Measurements from ENCODE around the gene NEBL. TPM values are rescaled to one million over a fixed set of nuclear protein-coding genes. Genes with fewer than 3 reads are reported as not detected.

Gene NEBL
- total and polyA plus RNA-seq, 2 experiments from 2014 or later = 2.3 to 11.4 TPM

DNA sequence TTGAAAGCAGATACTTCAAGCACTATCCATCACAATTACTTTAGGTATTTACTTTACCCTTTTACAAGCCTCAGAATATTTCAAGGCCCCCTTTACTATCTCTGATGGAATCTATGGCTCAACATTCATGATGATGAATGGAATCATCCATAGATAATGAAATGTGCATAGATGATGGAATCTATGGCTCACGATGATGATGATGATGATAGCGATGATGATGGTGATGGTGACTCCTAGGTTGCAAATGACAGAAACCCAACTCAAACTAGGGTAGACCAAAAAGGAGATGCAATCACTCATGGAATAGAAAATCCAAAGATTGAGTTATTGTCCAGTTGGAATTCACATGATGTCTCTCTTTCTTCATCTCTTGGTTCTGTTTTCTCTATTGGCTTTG lies 55.7 kb downstream of the NEBL start:
- H3K9me2 ChIP-seq (ENCODE audit: insufficient read depth) = no peaks in the 10 kb centered on the region
- no peak overlapping the region for H2AFZ ChIP-seq
- H3K79me2 ChIP-seq (replicated peaks; ENCODE audit: insufficient read depth) = no peaks in the 10 kb centered on the region
- Mint-ChIP-seq H3K36me3 (ENCODE audit: low read depth) (peaks cover 5% of the 10 kb centered on the region; the same call in 2 of the 3 replicates), H3K27ac (no peak overlapping the region), H3K4me3 (no peak overlapping the region), H3K27me3 (ENCODE audit: insufficient read depth, low read depth, poor library complexity) (peaks cover under 1% of the 10 kb centered on the region), H3K9me3 (peaks cover 14% of the 10 kb centered on the region; the same call in 2 of the 3 replicates), H3K4me1 (no peaks in the 10 kb centered on the region)
- ATAC-seq (no peak), DNase-seq (ENCODE audit: low spot score) (no peak)
- H3F3A ChIP-seq (replicated peaks; ENCODE audit: low read depth) = no peaks in the 10 kb centered on the region
- H3K27ac ChIP-seq (ENCODE audit: low read depth) = no peak overlapping the region
- no peak overlapping the region for H3K4me3 ChIP-seq
- H3K4me1 ChIP-seq (ENCODE audit: insufficient read depth) = no peaks in the 10 kb centered on the region
- H3K27me3 ChIP-seq (ENCODE audit: insufficient read depth) = no peaks in the 10 kb centered on the region
- TF ChIP-seq ZNF114 (CRISPR knock-in tag; IDR thresholded peaks at IDR 0.05) = no peak
- TF ChIP-seq STAT1 (IDR thresholded peaks at IDR 0.05; ENCODE audit: unreplicated experiment) = no peak
- no peak for TF ChIP-seq CREB1 (CRISPR knock-in tag; IDR thresholded peaks at IDR 0.05; ENCODE audit: low read depth)
- TF ChIP-seq JUNB (IDR thresholded peaks at IDR 0.05; ENCODE audit: unreplicated experiment) = no peak
- no peak for TF ChIP-seq NANOG (IDR thresholded peaks at IDR 0.05; ENCODE audit: borderline replicate concordance)
- TF ChIP-seq EZH2phosphoT487 (IDR thresholded peaks at IDR 0.05; ENCODE audit: unreplicated experiment) = no peak
- TF ChIP-seq, protein P1, sequence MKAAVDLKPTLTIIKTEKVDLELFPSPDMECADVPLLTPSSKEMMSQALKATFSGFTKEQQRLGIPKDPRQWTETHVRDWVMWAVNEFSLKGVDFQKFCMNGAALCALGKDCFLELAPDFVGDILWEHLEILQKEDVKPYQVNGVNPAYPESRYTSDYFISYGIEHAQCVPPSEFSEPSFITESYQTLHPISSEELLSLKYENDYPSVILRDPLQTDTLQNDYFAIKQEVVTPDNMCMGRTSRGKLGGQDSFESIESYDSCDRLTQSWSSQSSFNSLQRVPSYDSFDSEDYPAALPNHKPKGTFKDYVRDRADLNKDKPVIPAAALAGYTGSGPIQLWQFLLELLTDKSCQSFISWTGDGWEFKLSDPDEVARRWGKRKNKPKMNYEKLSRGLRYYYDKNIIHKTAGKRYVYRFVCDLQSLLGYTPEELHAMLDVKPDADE (IDR thresholded peaks at IDR 0.05) = no peak
- H3K36me3 ChIP-seq (ENCODE audit: insufficient read depth) = no peaks in the 10 kb centered on the region
- no peak overlapping the region for H3K4me2 ChIP-seq
- H4K20me1 ChIP-seq (replicated peaks; ENCODE audit: insufficient read depth) = no peaks in the 10 kb centered on the region

DNA sequence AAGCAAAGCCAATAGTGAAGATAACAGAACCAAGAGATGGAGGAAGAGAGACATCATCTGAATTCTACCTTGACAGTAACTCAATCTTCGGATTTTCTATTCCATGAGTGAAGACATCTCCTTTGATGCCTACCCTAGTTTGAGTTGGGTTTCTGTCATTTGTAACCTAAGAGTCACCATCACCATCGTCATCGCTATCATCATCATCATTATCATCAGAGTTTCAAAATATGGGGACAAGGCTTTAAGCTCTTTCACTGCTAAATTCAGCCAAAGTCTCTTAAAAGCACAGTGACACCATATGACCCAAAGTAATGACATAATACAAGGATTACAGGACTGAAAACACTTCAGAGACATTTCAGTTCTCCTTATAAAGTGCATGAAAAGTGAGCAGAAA lies 57.2 kb downstream of the NEBL start:
- Histone ChIP-seq H3K27me3 (ENCODE audit: insufficient read depth) (no peaks in the 10 kb centered on the region), H2AFZ (no peak overlapping the region), H3K4me1 (ENCODE audit: insufficient read depth) (no peaks in the 10 kb centered on the region), H3K36me3 (ENCODE audit: insufficient read depth) (no peaks in the 10 kb centered on the region), H4K20me1 (replicated peaks; ENCODE audit: insufficient read depth) (no peaks in the 10 kb centered on the region), H3K4me3 (no peak overlapping the region), H3K27ac (ENCODE audit: low read depth) (no peak overlapping the region), H3F3A (replicated peaks; ENCODE audit: low read depth) (no peaks in the 10 kb centered on the region), H3K9me2 (ENCODE audit: insufficient read depth) (no peaks in the 10 kb centered on the region), H3K4me2 (no peak overlapping the region), H3K79me2 (replicated peaks; ENCODE audit: insufficient read depth) (no peaks in the 10 kb centered on the region)
- no peak overlapping the region for H3K4me3 Mint-ChIP-seq
- H3K36me3 Mint-ChIP-seq (ENCODE audit: low read depth) = peaks cover 5% of the 10 kb centered on the region; the same call in 2 of the 3 replicates
- no peak overlapping the region for H3K27ac Mint-ChIP-seq
- no peak for DNase-seq (ENCODE audit: low spot score)
- peaks cover 15% of the 10 kb centered on the region; the same call in 2 of the 3 replicates for H3K9me3 Mint-ChIP-seq
- no peaks in the 10 kb centered on the region for H3K4me1 Mint-ChIP-seq
- ATAC-seq = no peak
- peaks cover 2% of the 10 kb centered on the region for H3K27me3 Mint-ChIP-seq (ENCODE audit: insufficient read depth, low read depth, poor library complexity)
- TF ChIP-seq, protein P2, sequence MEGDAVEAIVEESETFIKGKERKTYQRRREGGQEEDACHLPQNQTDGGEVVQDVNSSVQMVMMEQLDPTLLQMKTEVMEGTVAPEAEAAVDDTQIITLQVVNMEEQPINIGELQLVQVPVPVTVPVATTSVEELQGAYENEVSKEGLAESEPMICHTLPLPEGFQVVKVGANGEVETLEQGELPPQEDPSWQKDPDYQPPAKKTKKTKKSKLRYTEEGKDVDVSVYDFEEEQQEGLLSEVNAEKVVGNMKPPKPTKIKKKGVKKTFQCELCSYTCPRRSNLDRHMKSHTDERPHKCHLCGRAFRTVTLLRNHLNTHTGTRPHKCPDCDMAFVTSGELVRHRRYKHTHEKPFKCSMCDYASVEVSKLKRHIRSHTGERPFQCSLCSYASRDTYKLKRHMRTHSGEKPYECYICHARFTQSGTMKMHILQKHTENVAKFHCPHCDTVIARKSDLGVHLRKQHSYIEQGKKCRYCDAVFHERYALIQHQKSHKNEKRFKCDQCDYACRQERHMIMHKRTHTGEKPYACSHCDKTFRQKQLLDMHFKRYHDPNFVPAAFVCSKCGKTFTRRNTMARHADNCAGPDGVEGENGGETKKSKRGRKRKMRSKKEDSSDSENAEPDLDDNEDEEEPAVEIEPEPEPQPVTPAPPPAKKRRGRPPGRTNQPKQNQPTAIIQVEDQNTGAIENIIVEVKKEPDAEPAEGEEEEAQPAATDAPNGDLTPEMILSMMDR (conservative IDR thresholded peaks at IDR 0.05; ENCODE audit: low read depth in 2 of 2) = no peak
- TF ChIP-seq, protein P3, sequence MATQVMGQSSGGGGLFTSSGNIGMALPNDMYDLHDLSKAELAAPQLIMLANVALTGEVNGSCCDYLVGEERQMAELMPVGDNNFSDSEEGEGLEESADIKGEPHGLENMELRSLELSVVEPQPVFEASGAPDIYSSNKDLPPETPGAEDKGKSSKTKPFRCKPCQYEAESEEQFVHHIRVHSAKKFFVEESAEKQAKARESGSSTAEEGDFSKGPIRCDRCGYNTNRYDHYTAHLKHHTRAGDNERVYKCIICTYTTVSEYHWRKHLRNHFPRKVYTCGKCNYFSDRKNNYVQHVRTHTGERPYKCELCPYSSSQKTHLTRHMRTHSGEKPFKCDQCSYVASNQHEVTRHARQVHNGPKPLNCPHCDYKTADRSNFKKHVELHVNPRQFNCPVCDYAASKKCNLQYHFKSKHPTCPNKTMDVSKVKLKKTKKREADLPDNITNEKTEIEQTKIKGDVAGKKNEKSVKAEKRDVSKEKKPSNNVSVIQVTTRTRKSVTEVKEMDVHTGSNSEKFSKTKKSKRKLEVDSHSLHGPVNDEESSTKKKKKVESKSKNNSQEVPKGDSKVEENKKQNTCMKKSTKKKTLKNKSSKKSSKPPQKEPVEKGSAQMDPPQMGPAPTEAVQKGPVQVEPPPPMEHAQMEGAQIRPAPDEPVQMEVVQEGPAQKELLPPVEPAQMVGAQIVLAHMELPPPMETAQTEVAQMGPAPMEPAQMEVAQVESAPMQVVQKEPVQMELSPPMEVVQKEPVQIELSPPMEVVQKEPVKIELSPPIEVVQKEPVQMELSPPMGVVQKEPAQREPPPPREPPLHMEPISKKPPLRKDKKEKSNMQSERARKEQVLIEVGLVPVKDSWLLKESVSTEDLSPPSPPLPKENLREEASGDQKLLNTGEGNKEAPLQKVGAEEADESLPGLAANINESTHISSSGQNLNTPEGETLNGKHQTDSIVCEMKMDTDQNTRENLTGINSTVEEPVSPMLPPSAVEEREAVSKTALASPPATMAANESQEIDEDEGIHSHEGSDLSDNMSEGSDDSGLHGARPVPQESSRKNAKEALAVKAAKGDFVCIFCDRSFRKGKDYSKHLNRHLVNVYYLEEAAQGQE (IDR thresholded peaks at IDR 0.05; ENCODE audit: unreplicated experiment) = no peak
- TF ChIP-seq STAT1 (IDR thresholded peaks at IDR 0.05; ENCODE audit: unreplicated experiment) = no peak
- TF ChIP-seq EZH2phosphoT487 (IDR thresholded peaks at IDR 0.05; ENCODE audit: unreplicated experiment) = no peak
- no peak for TF ChIP-seq JUNB (IDR thresholded peaks at IDR 0.05; ENCODE audit: unreplicated experiment)
- TF ChIP-seq ZNF114 (CRISPR knock-in tag; IDR thresholded peaks at IDR 0.05) = no peak
- TF ChIP-seq NANOG (IDR thresholded peaks at IDR 0.05; ENCODE audit: borderline replicate concordance) = no peak
- TF ChIP-seq, protein P1 (IDR thresholded peaks at IDR 0.05) = no peak
- no peak for TF ChIP-seq POLR2AphosphoS5 (IDR thresholded peaks at IDR 0.05; ENCODE audit: low read depth)
- no peak for TF ChIP-seq ZNF331 (CRISPR knock-in tag; IDR thresholded peaks at IDR 0.05; ENCODE audit: low read depth)
- no peak for TF ChIP-seq CREB1 (CRISPR knock-in tag; IDR thresholded peaks at IDR 0.05; ENCODE audit: low read depth)
- TF ChIP-seq EZH2 (IDR thresholded peaks at IDR 0.05; ENCODE audit: low read depth, unreplicated experiment) = no peak

Data from GM23338 (cell line).